PC-3 (cell line): Measurements from ENCODE around the gene TUBB6. TPM values are rescaled to one million over a fixed set of nuclear protein-coding genes. Genes with fewer than 3 reads are reported as not detected.

Experiments
- ATAC-seq: fragments of 200-7000 bp; cut with Tn5 transposase; 2 replicates; pipeline ENCODE4 v1.9.1; 2020; ENCODE audit warnings: mild to moderate bottlenecking, moderate library complexity
- BruUV-seq: library from RNA; stranded (reverse); fragments of 400-500 nt; replicated peaks from 2 replicates; lab custom pipeline; 2021; lab: Mats Ljungman, UMichigan
- CTCF ChIA-PET: fragments of 300-600 bp; sonication (Branson Sonifier 250); formaldehyde crosslinking; loops from one replicate; lab custom pipeline; 2022; ENCODE audit warnings: antibody characterized with exemption; lab: Charles Lee
- POLR2A ChIA-PET: fragments of 300-600 bp; sonication (Branson Sonifier 250); formaldehyde crosslinking; loops from one replicate; lab custom pipeline; 2022; ENCODE audit warnings: antibody characterized with exemption; ENCODE audit not compliant: unreplicated experiment; lab: Charles Lee
- DNase-seq: peaks from one replicate; pipeline ENCODE4 v3.0.0-alpha.2; 2015
- H2AFZ ChIP-seq: fragments of 300-600 bp; sonication (generic); 2 replicates; pipeline ENCODE4 v1.6.0; 2016; ENCODE audit warnings: antibody characterized with exemption, low read length
- H3F3A ChIP-seq: fragments of 300-600 bp; sonication (generic); one replicate; pipeline ENCODE4 v1.6.0; 2017; ENCODE audit warnings: antibody characterized with exemption, low read length, control low read depth, mild to moderate bottlenecking; ENCODE audit not compliant: unreplicated experiment
- H3K27ac ChIP-seq: fragments of 300-600 bp; sonication (generic); 2 replicates; pipeline ENCODE4 v1.5.1; 2016; ENCODE audit warnings: mild to moderate bottlenecking, low read length
- H3K27me3 ChIP-seq: fragments of 300-600 bp; sonication (generic); 2 replicates; pipeline ENCODE4 v1.6.1; 2016; ENCODE audit warnings: low read length, mixed read lengths
- H3K36me3 ChIP-seq: fragments of 300-600 bp; sonication (generic); 2 replicates; pipeline ENCODE4 v1.6.1; 2016; ENCODE audit warnings: low read depth, mixed run types, low read length, mixed read lengths
- H3K4me1 ChIP-seq: fragments of 300-600 bp; sonication (generic); 2 replicates; pipeline ENCODE4 v1.5.1; 2016; ENCODE audit warnings: low read length; ENCODE audit not compliant: insufficient read depth
- H3K4me2 ChIP-seq: fragments of 300-600 bp; sonication (generic); 2 replicates; pipeline ENCODE4 v1.6.0; 2016; ENCODE audit warnings: low read length
- H3K4me3 ChIP-seq: fragments of 300-600 bp; sonication (generic); 2 replicates; pipeline ENCODE4 v1.5.1; 2016; ENCODE audit warnings: mild to moderate bottlenecking, low read length, mixed read lengths
- H3K79me2 ChIP-seq: fragments of 300-600 bp; sonication (generic); 2 replicates; pipeline ENCODE4 v1.6.1; 2017; ENCODE audit warnings: low read length, mixed read lengths
- H3K9ac ChIP-seq: fragments of 300-600 bp; sonication (generic); 2 replicates; pipeline ENCODE4 v1.6.0; 2016; ENCODE audit warnings: mild to moderate bottlenecking, low read length
- H3K9me2 ChIP-seq: fragments of 300-600 bp; sonication (generic); replicated peaks from 2 replicates; pipeline ENCODE4 v1.6.1; 2016; ENCODE audit warnings: mixed run types, low read length, mixed read lengths
- H3K9me3 ChIP-seq: fragments of 300-600 bp; sonication (generic); 2 replicates; pipeline ENCODE4 v1.6.1; 2016; ENCODE audit warnings: low read length, mixed read lengths
- H4K20me1 ChIP-seq: fragments of 300-600 bp; sonication (generic); 2 replicates; pipeline ENCODE4 v1.6.1; 2016; ENCODE audit warnings: low read length, mixed read lengths
- EZH2 ChIP-seq: fragments of 300-600 bp; sonication (generic); IDR thresholded peaks from one replicate; pipeline ENCODE4 v1.6.1; 2017; ENCODE audit warnings: antibody characterized with exemption, mild to moderate bottlenecking, low read length; ENCODE audit not compliant: unreplicated experiment
- EZH2phosphoT487 ChIP-seq: fragments of 300-600 bp; sonication (generic); IDR thresholded peaks from 2 replicates; pipeline ENCODE4 v1.6.1; 2018; ENCODE audit warnings: mild to moderate bottlenecking, antibody characterized with exemption, low read length, borderline replicate concordance
- intact Hi-C: fragments of 100-400 bp; cut with micrococcal nuclease; formaldehyde crosslinking; loops from 2 replicates; pipeline ENCODE4 v1.9.0; 2023
- total RNA-seq: library from RNA; depleted of rRNA; stranded (reverse); fragments of >200 nt; gene quantifications from 2 replicates; pipeline ENCODE4 v1.2.3, GENCODE V29; 2014
- TF ChIP-seq, protein P1 (sequence below): fragments of 300-600 bp; sonication (generic); conservative IDR thresholded peaks from 2 replicates; pipeline ENCODE4 v1.5.1; 2017; ENCODE audit warnings: antibody characterized with exemption, low read depth, mild to moderate bottlenecking, low read length

The TUBB6 gene
- total RNA-seq, 1 experiment from 2014 or later = 191 TPM

DNA sequence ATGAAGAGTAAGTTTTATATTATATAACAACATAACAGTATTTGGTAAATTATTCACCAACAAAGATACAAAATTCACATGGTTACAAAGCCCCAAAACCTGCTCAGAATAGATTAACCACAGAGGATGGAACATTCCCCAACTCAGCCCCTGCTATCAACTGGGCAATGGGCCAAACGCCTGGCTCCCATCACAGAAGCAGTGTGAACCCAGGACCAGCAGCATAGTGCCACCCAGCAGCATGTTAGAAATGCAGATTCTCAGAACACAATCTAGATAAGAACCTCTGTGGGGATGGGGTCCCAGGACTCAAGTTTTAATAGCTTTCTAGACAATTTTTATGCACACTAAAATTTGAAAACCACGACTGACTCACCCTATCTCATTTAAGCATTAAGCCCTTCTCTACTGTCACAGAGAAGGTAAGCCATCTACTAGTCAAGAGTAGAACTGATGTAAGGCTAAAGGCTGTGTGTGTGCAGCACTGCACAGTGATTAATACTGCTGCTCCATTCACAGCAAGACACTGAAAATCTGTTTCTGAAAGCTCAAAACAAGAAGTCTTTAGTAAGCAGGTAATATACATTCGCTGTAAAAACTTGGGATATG is 53.8 kb downstream of the TUBB6 start:
- Histone ChIP-seq H3F3A (no peaks in the 10 kb centered on the region), H3K27me3 (no peaks in the 10 kb centered on the region), H3K4me2 (no peak overlapping the region), H3K4me1 (no peaks in the 10 kb centered on the region), H3K9ac (no peak overlapping the region), H3K36me3 (peaks cover 65% of the 10 kb centered on the region), H2AFZ (no peak overlapping the region), H3K27ac (no peak overlapping the region), H3K9me3 (no peaks in the 10 kb centered on the region), H4K20me1 (peaks cover 6% of the 10 kb centered on the region; the same call in 1 of the 2 replicates), H3K79me2 (no peaks in the 10 kb centered on the region; the same call in 1 of the 2 replicates), H3K9me2 (no peaks in the 10 kb centered on the region), H3K4me3 (no peak overlapping the region)
- intact Hi-C loops = no loop called here
- ChIA-PET CTCF (interaction anchor here (0.6 kb wide), 1 partner anchor 14 kb away, joined by 3 read pairs; no protein-coding TSS in a partner anchor), POLR2A (no interaction called here)
- 0 out of 2 replicates have a peak, but pooled peaks have one; percentile 37 for ATAC-seq
- DNase-seq = peak; percentile 19
- TF ChIP-seq EZH2 (no peak), EZH2phosphoT487 (no peak)
- TF ChIP-seq, protein P1, sequence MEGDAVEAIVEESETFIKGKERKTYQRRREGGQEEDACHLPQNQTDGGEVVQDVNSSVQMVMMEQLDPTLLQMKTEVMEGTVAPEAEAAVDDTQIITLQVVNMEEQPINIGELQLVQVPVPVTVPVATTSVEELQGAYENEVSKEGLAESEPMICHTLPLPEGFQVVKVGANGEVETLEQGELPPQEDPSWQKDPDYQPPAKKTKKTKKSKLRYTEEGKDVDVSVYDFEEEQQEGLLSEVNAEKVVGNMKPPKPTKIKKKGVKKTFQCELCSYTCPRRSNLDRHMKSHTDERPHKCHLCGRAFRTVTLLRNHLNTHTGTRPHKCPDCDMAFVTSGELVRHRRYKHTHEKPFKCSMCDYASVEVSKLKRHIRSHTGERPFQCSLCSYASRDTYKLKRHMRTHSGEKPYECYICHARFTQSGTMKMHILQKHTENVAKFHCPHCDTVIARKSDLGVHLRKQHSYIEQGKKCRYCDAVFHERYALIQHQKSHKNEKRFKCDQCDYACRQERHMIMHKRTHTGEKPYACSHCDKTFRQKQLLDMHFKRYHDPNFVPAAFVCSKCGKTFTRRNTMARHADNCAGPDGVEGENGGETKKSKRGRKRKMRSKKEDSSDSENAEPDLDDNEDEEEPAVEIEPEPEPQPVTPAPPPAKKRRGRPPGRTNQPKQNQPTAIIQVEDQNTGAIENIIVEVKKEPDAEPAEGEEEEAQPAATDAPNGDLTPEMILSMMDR = no peak
- BruUV-seq = no TSS peak

DNA sequence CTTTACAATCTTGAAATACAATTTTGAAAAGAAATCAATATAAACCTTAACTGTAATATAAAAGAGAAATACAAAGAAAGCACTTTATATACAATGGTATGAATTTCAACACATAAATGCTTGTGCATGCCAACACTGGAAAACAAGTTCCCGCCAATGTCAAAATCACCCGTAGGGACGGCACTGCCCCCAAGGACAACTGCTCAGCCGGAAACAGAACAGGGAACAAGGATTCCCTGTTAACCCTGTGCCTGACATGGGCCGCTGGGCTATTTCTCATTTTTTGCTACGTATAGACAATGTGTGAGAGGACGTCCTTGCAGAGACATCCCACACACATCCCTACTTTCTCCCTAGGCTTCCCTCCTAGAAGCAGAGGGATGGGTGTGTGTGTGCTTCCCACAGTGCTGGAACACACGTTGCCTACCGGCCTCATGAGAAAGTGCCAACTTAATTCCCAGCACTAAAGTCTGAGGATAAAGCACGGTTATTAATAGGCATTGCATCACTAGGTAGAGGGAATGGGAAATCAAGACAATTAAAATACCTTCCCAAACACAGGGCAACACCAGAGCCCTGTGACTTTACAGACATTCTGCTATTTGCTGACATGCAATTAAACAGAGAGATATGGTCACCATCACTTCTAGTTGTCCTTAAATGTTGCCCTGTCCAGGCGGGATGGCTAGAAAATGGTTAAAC is 54.6 kb downstream of the TUBB6 start:
- peaks cover 6% of the 10 kb centered on the region; the same call in 1 of the 2 replicates for H4K20me1 ChIP-seq
- no peak overlapping the region for H2AFZ ChIP-seq
- no peaks in the 10 kb centered on the region; the same call in 1 of the 2 replicates for H3K79me2 ChIP-seq
- no TSS peak for BruUV-seq
- DNase-seq = no peak
- POLR2A ChIA-PET = no interaction called here
- H3K36me3 ChIP-seq = peaks cover 71% of the 10 kb centered on the region
- CTCF ChIA-PET = no interaction called here
- no peaks in the 10 kb centered on the region for H3K27me3 ChIP-seq
- no peak overlapping the region for H3K9ac ChIP-seq
- no peaks in the 10 kb centered on the region for H3K4me1 ChIP-seq
- no peaks in the 10 kb centered on the region for H3K9me3 ChIP-seq
- intact Hi-C loops = no loop called here
- TF ChIP-seq EZH2phosphoT487 (no peak), EZH2 (no peak)
- TF ChIP-seq, protein P1 = no peak
- no peaks in the 10 kb centered on the region for H3K9me2 ChIP-seq
- H3K4me2 ChIP-seq = no peak overlapping the region
- no peak overlapping the region for H3K27ac ChIP-seq
- H3F3A ChIP-seq = no peaks in the 10 kb centered on the region
- ATAC-seq = no peak
- H3K4me3 ChIP-seq = no peak overlapping the region

DNA sequence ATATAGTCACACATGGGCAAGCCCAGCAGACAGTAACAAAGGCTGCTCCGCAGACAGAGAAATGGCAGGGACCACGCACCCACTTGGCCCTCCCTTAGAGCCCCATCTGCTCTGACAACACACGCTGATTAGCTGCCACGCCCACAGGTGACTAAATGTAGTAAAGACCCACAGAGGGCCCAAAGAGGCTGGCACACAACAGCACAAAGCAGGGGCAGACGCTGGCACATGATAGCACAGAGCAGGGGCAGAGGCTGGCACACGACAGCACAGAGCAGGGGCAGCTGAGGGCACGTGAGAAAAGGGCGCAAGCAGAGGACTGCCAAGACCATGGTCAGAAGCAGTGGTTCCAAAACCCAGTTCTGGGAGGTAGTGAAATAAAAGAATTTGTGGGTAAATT is 58.3 kb downstream of the TUBB6 start:
- TF ChIP-seq, protein P1 = no peak
- no peak for TF ChIP-seq EZH2
- no peak for TF ChIP-seq EZH2phosphoT487
- Histone ChIP-seq H2AFZ (no peak overlapping the region), H3K4me2 (no peak overlapping the region), H3K79me2 (peaks cover 26% of the 10 kb centered on the region), H4K20me1 (peaks cover 6% of the 10 kb centered on the region; the same call in 1 of the 2 replicates), H3K27me3 (no peaks in the 10 kb centered on the region), H3K36me3 (peaks cover 56% of the 10 kb centered on the region), H3K9me3 (no peaks in the 10 kb centered on the region), H3F3A (no peaks in the 10 kb centered on the region), H3K4me1 (no peaks in the 10 kb centered on the region), H3K9ac (no peak overlapping the region), H3K9me2 (no peaks in the 10 kb centered on the region), H3K27ac (no peak overlapping the region), H3K4me3 (no peak overlapping the region)
- intact Hi-C loops = no loop called here
- ATAC-seq (no peak), DNase-seq (no peak)
- BruUV-seq = no TSS peak
- ChIA-PET POLR2A (no interaction called here), CTCF (no interaction called here)
